MCF 10A (cell line): Measurements from ENCODE around the gene SLC16A9. TPM values are rescaled to one million over a fixed set of nuclear protein-coding genes. Genes with fewer than 3 reads are reported as not detected.

ENCODE experiments used
- BruUV-seq: library from RNA; stranded (reverse); fragments of 400-500 nt; replicated peaks from 2 replicates; lab custom pipeline; 2021; lab: Mats Ljungman, UMichigan
- CTCF ChIA-PET: fragments of 300-600 bp; sonication (Branson Sonifier 250); formaldehyde crosslinking; extraction: SDS; loops from one replicate; lab custom pipeline; 2021; ENCODE audit warnings: antibody characterized with exemption, inconsistent platforms; lab: Yijun Ruan, JAX
- POLR2A ChIA-PET: fragments of 300-600, 350-650 bp; sonication (Branson Sonifier 250); formaldehyde crosslinking; extraction: SDS; loops from one replicate; lab custom pipeline; 2020; ENCODE audit warnings: antibody characterized with exemption, inconsistent platforms; lab: Yijun Ruan, JAX
- DNase-seq: peaks from one replicate; pipeline ENCODE4 v3.0.0-alpha.2; 2018; ENCODE audit not compliant: unreplicated experiment
- H3K27ac Mint-ChIP-seq: one replicate; pipeline ENCODE4 v1.8.0; 2022; ENCODE audit warnings: mild to moderate bottlenecking, low read depth, mixed read lengths; ENCODE audit not compliant: unreplicated experiment
- H3K27me3 Mint-ChIP-seq: one replicate; pipeline ENCODE4 v1.8.0; 2022; ENCODE audit warnings: mixed read lengths; ENCODE audit not compliant: insufficient read depth, unreplicated experiment
- H3K36me3 Mint-ChIP-seq: one replicate; pipeline ENCODE4 v1.8.0; 2022; ENCODE audit warnings: mild to moderate bottlenecking, moderate library complexity, mixed read lengths; ENCODE audit not compliant: insufficient read depth, unreplicated experiment
- H3K4me1 Mint-ChIP-seq: one replicate; pipeline ENCODE4 v1.8.0; 2022; ENCODE audit warnings: mixed read lengths; ENCODE audit not compliant: insufficient read depth, unreplicated experiment
- H3K4me3 Mint-ChIP-seq: one replicate; pipeline ENCODE4 v1.8.0; 2022; ENCODE audit warnings: mild to moderate bottlenecking, moderate library complexity, mixed read lengths; ENCODE audit not compliant: unreplicated experiment
- H3K9me3 Mint-ChIP-seq: one replicate; pipeline ENCODE4 v1.8.0; 2022; ENCODE audit warnings: mixed read lengths; ENCODE audit not compliant: unreplicated experiment
- CTCF ChIP-seq: fragments of 200-600 bp; IDR thresholded peaks from one replicate; pipeline ENCODE4 v1.8.0; 2022; ENCODE audit warnings: antibody characterized with exemption, mild to moderate bottlenecking; ENCODE audit not compliant: unreplicated experiment
- intact Hi-C: fragments of 100-400 bp; cut with micrococcal nuclease; formaldehyde crosslinking; loops from 2 replicates; pipeline ENCODE4 v1.14.1; 2022
- total RNA-seq: library from RNA; stranded (reverse); gene quantifications from 2 replicates; pipeline ENCODE4 v1.2.3, GENCODE V29; 2022

Gene SLC16A9
- total RNA-seq, 1 experiment from 2014 or later = 0.84 TPM

- Mint-ChIP-seq H3K4me3 (no peak overlapping the region), H3K4me1 (no peaks in the 10 kb centered on the region), H3K27me3 (peaks cover 31% of the 10 kb centered on the region), H3K27ac (no peak overlapping the region), H3K9me3 (peaks cover 4% of the 10 kb centered on the region), H3K36me3 (no peaks in the 10 kb centered on the region)
- POLR2A ChIA-PET = interaction anchor here (0.8 kb wide), 1 partner anchor 13 kb away, joined by 3 read pairs; no protein-coding TSS in a partner anchor
- BruUV-seq = no TSS peak
- CTCF ChIA-PET = interaction anchor here (0.6 to 4.8 kb wide), 6 partner anchors 9 to 416 kb away, joined by 3 to 55 read pairs (median 4); no protein-coding TSS in a partner anchor
- no peak for TF ChIP-seq CTCF
- intact Hi-C loops = no loop called here
- DNase-seq = no peak
Measured at GRCh38 chr10:59631882-59632807, 77.5 kb downstream of the SLC16A9 start.

GRCh38 chr10:59631237-59631636 lies 78.4 kb downstream of the SLC16A9 start:
- ChIA-PET CTCF (interaction anchor here (0.5 to 4.8 kb wide), 7 partner anchors 8 to 417 kb away, joined by 3 to 55 read pairs (median 3); no protein-coding TSS in a partner anchor), POLR2A (no interaction called here)
- H3K4me1 Mint-ChIP-seq = peaks cover 1% of the 10 kb centered on the region
- no peaks in the 10 kb centered on the region for H3K9me3 Mint-ChIP-seq
- TF ChIP-seq CTCF = no peak
- peaks cover 1% of the 10 kb centered on the region for H3K36me3 Mint-ChIP-seq
- BruUV-seq = no TSS peak
- intact Hi-C loops = no loop called here
- peaks cover 22% of the 10 kb centered on the region for H3K27me3 Mint-ChIP-seq
- DNase-seq = no peak
- H3K27ac Mint-ChIP-seq = no peak overlapping the region
- no peak overlapping the region for H3K4me3 Mint-ChIP-seq

GRCh38 chr10:59628965-59629364 lies 80.7 kb downstream of the SLC16A9 start:
- CTCF ChIA-PET = interaction anchor here (0.6 to 2.6 kb wide), 11 partner anchors 41 to 805 kb away, joined by 3 to 14 read pairs (median 4); partner anchors contain the start of gene CCDC6

More at GRCh38 chr10:59628965-59629364, 80.7 kb downstream of the SLC16A9 start:
- peaks cover 5% of the 10 kb centered on the region for H3K36me3 Mint-ChIP-seq
- H3K27me3 Mint-ChIP-seq = peaks cover 15% of the 10 kb centered on the region
- no peak overlapping the region for H3K27ac Mint-ChIP-seq
- intact Hi-C loops = loop anchor here (10.0 kb wide), 2 partner anchors 1094 to 1214 kb away; no protein-coding TSS in a partner anchor
- no peak overlapping the region for H3K4me3 Mint-ChIP-seq
- peaks cover 5% of the 10 kb centered on the region for H3K4me1 Mint-ChIP-seq
- DNase-seq = no peak
- POLR2A ChIA-PET = no interaction called here
- no TSS peak for BruUV-seq
- H3K9me3 Mint-ChIP-seq = no peaks in the 10 kb centered on the region
- no peak for TF ChIP-seq CTCF
